GM12801 (cell line): ENCODE measurements around the gene A4GNT.

Source experiments
- TF ChIP-seq, protein P1 (sequence below): IDR thresholded peaks from one replicate; pipeline ENCODE4 v1.5.1; 2011; ENCODE audit warnings: control low read depth; ENCODE audit not compliant: insufficient read length; ENCODE audit errors: extremely low read depth

Gene A4GNT

GRCh38 chr3:138132239-138132638 is at the start of gene A4GNT:
A4GNT (minus strand) TSS chr3:138132390; CDS start chr3:138131256, 1,134 bp downstream.
- TF ChIP-seq, protein P1, sequence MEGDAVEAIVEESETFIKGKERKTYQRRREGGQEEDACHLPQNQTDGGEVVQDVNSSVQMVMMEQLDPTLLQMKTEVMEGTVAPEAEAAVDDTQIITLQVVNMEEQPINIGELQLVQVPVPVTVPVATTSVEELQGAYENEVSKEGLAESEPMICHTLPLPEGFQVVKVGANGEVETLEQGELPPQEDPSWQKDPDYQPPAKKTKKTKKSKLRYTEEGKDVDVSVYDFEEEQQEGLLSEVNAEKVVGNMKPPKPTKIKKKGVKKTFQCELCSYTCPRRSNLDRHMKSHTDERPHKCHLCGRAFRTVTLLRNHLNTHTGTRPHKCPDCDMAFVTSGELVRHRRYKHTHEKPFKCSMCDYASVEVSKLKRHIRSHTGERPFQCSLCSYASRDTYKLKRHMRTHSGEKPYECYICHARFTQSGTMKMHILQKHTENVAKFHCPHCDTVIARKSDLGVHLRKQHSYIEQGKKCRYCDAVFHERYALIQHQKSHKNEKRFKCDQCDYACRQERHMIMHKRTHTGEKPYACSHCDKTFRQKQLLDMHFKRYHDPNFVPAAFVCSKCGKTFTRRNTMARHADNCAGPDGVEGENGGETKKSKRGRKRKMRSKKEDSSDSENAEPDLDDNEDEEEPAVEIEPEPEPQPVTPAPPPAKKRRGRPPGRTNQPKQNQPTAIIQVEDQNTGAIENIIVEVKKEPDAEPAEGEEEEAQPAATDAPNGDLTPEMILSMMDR: no peak

GRCh38 chr3:138180375-138181029 is 48.3 kb upstream of the A4GNT start:
- TF ChIP-seq, protein P1: no peak

GRCh38 chr3:138174421-138175131 is 42.4 kb upstream of the A4GNT start, which contains the start of gene DBR1:
DBR1 (minus strand) TSS chr3:138174921; CDS start chr3:138174795, 126 bp downstream.
- TF ChIP-seq, protein P1: no peak

DNA sequence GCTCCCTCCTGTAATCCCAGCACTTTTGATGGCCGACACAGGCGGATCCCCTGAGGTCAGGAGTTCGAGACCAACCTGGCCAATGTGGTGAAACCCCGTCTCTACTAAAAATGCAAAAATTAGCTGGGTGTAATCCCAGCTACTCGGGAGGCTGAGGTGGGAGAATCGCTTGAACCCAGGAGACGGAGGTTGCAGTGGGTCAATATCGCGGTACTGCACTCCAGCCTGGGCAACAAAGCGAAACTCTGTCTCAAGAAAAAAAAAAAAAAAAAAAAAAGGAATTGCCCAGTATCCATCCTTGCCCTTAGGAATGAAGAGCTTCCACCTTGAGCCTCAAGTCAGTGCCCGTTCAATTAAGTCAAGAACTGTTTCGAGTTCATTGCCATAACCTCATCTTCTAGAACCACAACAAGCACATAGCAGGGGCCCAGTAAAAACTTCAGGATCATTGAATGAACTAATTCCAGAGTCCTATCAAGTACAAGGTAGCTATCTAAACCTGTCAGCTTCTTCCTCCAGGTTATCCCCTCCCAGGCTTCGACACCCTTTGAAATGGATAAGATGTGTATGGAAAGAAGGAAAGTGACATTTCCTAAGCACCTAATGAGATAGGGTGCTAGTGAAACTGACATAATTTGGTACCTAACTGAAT is 41.7 kb upstream of the A4GNT start:
- TF ChIP-seq, protein P1: no peak

- TF ChIP-seq, protein P1: no peak
Measured at GRCh38 chr3:138172625-138173024, 40.4 kb upstream of the A4GNT start.

GRCh38 chr3:138165061-138165460 is 32.9 kb upstream of the A4GNT start:
- TF ChIP-seq, protein P1: no peak

DNA sequence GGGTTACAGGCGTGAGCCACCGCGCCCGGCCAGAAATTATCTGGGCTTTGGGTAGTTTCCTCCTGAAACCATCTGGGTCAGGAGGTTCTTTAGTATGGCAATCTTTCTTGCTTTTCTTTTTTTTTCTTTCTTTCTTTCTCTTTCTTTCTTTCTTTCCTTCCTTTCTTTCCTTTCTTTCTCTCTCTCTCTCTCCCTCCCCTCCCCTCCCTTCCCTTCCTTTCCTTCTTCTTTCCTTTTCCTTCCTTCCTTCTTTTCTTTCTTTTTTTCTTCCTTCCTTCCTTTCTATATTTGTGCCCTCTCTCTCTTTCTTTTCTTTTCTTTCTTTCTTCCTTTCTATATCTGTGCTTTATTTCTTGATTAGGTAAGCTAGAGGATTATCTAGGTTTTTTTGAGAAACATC is 25.6 kb upstream of the A4GNT start:
- TF ChIP-seq, protein P1: no peak
